ENCODE results near the gene KIF16B. TPM values are rescaled to one million over a fixed set of nuclear protein-coding genes. Genes with fewer than 3 reads are reported as not detected.

KIF16B gene
- total and polyA plus RNA-seq, 2 of the 13 experiments (the other 11 are each of a cell fraction or from before 2014, with no cell fraction given), result 6.9 to 18.0 TPM

GRCh38 chr20:16574656-16575355 lies 1.6 kb upstream of the KIF16B start (continued):
- TF ChIP-seq ZNF639 (CRISPR knock-in tag; conservative IDR thresholded peaks at IDR 0.05) (no peak), RCOR2 (CRISPR knock-in tag; IDR thresholded peaks at IDR 0.05) (peak; percentile 97), NFYB (CRISPR knock-in tag; IDR thresholded peaks at IDR 0.05) (peak; percentile 44; the same call in 1 of the 2 replicates), KLF16 (CRISPR knock-in tag; IDR thresholded peaks at IDR 0.05) (peak in 1 of 2 experiments; percentile 89; a peak in 2 of 4 replicates), TMF1 (CRISPR knock-in tag; IDR thresholded peaks at IDR 0.05; ENCODE audit: low read depth) (no peak), ATF7-NPFF (CRISPR knock-in tag; IDR thresholded peaks at IDR 0.05; ENCODE audit: low read depth) (no peak; the same call in 1 of the 2 replicates), ZBTB34 (CRISPR knock-in tag; IDR thresholded peaks at IDR 0.05) (no peak), AKNA (CRISPR knock-in tag; IDR thresholded peaks at IDR 0.05; ENCODE audit: borderline replicate concordance) (no peak), ZNF503 (CRISPR knock-in tag; IDR thresholded peaks at IDR 0.05) (0 out of 2 replicates have a peak, but pooled peaks have one; percentile 61), ZNF160 (CRISPR knock-in tag; IDR thresholded peaks at IDR 0.05) (0 out of 2 replicates have a peak, but pooled peaks have one; percentile 46), RFX1 (IDR thresholded peaks at IDR 0.05) (no peak), SAP130 (CRISPR knock-in tag; IDR thresholded peaks at IDR 0.05; ENCODE audit: low read depth) (peak; percentile 91), ZNF577 (CRISPR knock-in tag; IDR thresholded peaks at IDR 0.05; ENCODE audit: borderline replicate concordance, low read depth) (no peak), NFE2 (CRISPR knock-in tag; IDR thresholded peaks at IDR 0.05) (no peak), ZNF274 (CRISPR knock-in tag; IDR thresholded peaks at IDR 0.05) (no peak; the same call in 1 of the 2 replicates), KAT2B (IDR thresholded peaks at IDR 0.05; ENCODE audit: borderline replicate concordance, low read depth, low read length) (no peak), ZBTB1 (CRISPR knock-in tag; IDR thresholded peaks at IDR 0.05; ENCODE audit: borderline replicate concordance) (no peak), TEAD2 (CRISPR knock-in tag; IDR thresholded peaks at IDR 0.05) (no peak), MIER2 (CRISPR knock-in tag; IDR thresholded peaks at IDR 0.05) (no peak; the same call in 1 of the 2 replicates), ZNF205 (CRISPR knock-in tag; IDR thresholded peaks at IDR 0.05) (peak; percentile 91), NCOA2 (CRISPR knock-in tag; IDR thresholded peaks at IDR 0.05) (no peak; the same call in 1 of the 2 replicates), PAWR (CRISPR knock-in tag; IDR thresholded peaks at IDR 0.05; ENCODE audit: borderline replicate concordance) (no peak)
